ENCODE measurements around the gene CHRM4.

GRCh38 chr11:46386005-46386578, 5.5 kb downstream of the CHRM4 start:
- TF ChIP-seq POLR2AphosphoS5 (IDR thresholded peaks at IDR 0.05; ENCODE audit: borderline replicate concordance, low read depth, low read length) (no peak), EZH2 (IDR thresholded peaks at IDR 0.05) (no peak)

Measured in SK-N-MC (cell line).